HCEC 1CT (cell line): Measurements from ENCODE around the gene MYOM1.
"Not testable (repeated sequence)": the region's sequence is repeated elsewhere in the genome, so short reads cannot be mapped to it uniquely, and the experiment has no call there.

Source experiments
- DNase-seq: peaks from one replicate; pipeline ENCODE4 v3.0.0-alpha.2; 2017

The MYOM1 gene

DNA sequence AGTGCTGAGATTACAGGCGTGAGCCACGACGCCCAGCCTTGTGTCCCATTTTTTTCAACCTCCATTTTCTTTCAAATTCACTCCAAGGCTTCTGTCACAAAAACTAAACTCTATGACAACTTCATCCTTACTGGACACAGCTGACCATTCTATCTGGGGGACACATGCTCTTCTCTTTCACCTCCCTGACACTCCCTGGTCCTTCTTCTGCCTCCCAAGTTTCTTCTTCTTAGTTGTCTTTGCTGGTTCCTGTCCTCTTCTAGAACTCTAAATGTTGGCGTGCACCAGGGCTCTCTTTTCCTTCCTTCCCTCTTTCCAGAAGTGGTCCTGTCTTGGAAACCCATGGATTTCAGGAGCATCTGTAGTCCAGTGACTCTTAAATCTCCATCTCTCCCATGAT lies 166.7 kb downstream of the MYOM1 start:
- DNase-seq: no peak

DNA sequence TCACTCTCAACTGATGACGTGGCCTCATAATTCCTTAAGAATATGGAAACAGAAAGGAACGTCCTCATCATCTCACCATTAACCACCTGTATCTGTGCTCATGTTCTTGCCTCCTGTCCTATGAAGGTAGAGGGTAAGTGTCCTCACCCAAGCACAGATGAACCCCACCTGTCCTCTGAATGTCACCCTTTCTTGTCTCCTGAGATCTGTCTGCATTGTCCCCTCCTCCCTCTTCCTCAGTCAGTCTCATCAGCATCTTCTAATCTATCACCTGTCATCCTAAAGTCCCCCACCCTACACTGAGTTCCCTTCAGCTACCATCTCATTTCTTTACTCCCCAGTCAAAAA lies 167.4 kb downstream of the MYOM1 start:
- no peak for DNase-seq

- DNase-seq: no peak
These were observed 167.9 kb downstream of the MYOM1 start for GRCh38 chr18:3051718-3052410.

DNA sequence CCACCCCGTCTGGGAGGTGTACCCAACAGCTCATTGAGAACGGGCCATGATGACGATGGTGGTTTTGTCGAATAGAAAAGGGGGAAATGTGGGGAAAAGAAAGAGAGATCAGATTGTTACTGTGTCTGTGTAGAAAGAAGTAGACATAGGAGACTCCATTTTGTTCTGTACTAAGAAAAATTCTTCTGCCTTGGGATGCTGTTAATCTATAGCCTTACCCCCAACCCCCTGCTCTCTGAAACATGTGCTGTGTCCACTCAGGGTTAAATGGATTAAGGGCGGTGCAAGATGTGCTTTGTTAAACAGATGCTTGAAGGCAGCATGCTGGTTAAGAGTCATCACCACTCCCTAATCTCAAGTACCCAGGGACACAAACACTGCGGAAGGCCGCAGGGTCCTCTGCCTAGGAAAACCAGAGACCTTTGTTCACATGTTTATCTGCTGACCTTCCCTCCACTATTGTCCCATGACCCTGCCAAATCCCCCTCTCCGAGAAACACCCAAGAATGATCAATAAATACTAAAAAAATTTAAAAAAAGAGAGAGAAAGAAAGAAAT lies 169.8 kb downstream of the MYOM1 start:
- DNase-seq: not testable (repeated sequence)

- DNase-seq: no peak
These were observed 170.9 kb downstream of the MYOM1 start for GRCh38 chr18:3048820-3049349.

GRCh38 chr18:3048121-3048520 lies 171.6 kb downstream of the MYOM1 start:
- DNase-seq: no peak

GRCh38 chr18:3046216-3046808 lies 173.5 kb downstream of the MYOM1 start:
- DNase-seq: no peak

GRCh38 chr18:3044931-3045698 lies 174.7 kb downstream of the MYOM1 start:
- no peak for DNase-seq

- DNase-seq: no peak
These were observed 177.4 kb downstream of the MYOM1 start for GRCh38 chr18:3042379-3042778.

GRCh38 chr18:3041843-3042242 lies 177.9 kb downstream of the MYOM1 start:
- no peak for DNase-seq

DNA sequence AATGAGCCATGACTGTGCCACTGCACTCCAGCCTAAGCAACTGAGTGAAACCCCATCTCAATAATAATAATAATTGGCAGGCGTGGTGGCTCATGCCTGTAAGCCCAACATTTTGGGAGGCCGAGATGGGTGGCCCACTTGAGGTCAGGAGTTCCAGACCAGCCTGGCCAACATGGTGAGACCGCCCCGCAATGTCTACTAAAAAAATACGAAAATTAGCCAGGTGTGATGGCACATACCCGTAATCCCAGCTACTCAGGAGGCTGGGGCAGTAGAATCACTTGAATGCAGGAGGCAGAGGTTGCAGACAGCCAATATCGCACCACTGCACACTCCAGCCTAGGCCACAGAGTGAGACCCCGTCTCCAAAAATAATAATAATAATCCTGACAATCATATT lies 178.9 kb downstream of the MYOM1 start:
- DNase-seq: no peak

GRCh38 chr18:3040173-3040572 lies 179.6 kb downstream of the MYOM1 start:
- no peak for DNase-seq

GRCh38 chr18:3037423-3037915 lies 182.3 kb downstream of the MYOM1 start:
- peak; percentile 83 for DNase-seq

DNA sequence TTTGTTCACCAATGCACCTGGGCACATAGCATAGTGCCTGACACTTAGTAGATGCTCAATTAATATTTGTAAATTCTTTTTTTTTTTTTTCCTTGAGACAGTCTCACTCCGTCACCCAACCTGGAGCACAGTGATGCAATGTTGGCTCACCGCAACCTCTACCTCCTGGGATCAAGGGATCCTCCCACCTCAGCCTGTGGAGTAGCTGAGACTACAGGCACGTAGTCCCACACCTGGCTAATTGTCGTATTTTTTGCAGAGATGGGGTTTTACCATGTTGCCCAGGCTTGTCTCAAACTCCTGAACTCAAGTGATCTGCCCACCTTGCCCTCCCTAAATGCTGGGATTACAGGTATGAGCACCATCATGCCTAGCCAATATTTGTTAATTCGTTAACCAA lies 183.7 kb downstream of the MYOM1 start:
- DNase-seq: no peak

- DNase-seq: no peak
These were observed 184.1 kb downstream of the MYOM1 start for GRCh38 chr18:3035635-3036034.

- no peak for DNase-seq
These were observed 187.0 kb downstream of the MYOM1 start for GRCh38 chr18:3032721-3033120.

GRCh38 chr18:3029215-3029952 lies 190.4 kb downstream of the MYOM1 start:
- no peak for DNase-seq

DNA sequence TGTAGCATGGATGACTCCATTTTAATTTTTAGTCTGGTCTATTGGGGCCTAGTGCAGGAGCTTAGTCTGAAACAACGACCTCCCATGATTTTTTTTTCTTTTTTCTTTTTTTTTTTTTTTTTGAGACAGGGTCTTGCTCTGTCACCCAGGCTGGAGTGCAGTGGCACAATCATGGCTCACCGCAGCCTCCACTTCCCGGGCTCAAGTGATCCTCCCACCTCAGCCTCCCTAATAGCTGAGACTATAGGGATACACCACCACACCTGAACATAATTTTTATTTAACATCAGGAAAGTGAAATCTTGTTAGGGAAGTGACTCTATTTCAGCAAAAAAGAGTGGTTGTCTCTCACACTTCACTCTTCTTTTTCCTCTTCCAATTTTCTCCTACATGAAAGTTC lies 191.7 kb downstream of the MYOM1 start:
- not testable (repeated sequence) for DNase-seq

GRCh38 chr18:3027370-3027891 lies 192.3 kb downstream of the MYOM1 start:
- DNase-seq: no peak

- no peak for DNase-seq
These were observed 194.2 kb downstream of the MYOM1 start for GRCh38 chr18:3025544-3025943.

DNA sequence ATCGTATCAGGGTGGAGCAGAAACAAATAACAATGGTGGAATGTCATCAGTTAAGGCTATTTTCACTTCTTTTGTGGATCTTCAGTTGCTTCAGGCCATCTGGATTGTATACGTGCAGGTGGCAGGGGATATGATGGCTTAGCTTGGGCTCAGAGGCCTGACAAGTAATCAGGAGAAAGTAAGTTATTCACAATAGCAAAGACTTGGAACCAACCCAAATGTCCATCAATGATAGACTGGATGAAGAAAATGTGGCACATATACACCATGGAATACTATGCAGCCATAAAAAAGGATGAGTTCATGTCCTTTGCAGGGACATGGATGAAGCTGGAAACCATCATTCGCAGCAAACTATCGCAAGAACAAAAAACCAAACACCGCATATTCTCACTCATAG lies 196.2 kb downstream of the MYOM1 start:
- DNase-seq: not testable (repeated sequence)
